ENCODE measurements around the gene S100A13. TPM values are rescaled to one million over a fixed set of nuclear protein-coding genes. Genes with fewer than 3 reads are reported as not detected.

Gene S100A13
- polyA plus RNA-seq, 12 donors, result 50.0 to 138 (median 67.6) TPM; not detected in 1

- DNase-seq, result no peak
These were observed 1.5 kb upstream of the S100A13 start for GRCh38 chr1:153628638-153629342.

GRCh38 chr1:153627715-153628626, 666 bp upstream of the S100A13 start, which contains the start of gene S100A1:
TSS of gene S100A1 (plus strand) at chr1:153628434. CDS start at chr1:153630522, 2,088 bp downstream.
- no peak for DNase-seq

DNA sequence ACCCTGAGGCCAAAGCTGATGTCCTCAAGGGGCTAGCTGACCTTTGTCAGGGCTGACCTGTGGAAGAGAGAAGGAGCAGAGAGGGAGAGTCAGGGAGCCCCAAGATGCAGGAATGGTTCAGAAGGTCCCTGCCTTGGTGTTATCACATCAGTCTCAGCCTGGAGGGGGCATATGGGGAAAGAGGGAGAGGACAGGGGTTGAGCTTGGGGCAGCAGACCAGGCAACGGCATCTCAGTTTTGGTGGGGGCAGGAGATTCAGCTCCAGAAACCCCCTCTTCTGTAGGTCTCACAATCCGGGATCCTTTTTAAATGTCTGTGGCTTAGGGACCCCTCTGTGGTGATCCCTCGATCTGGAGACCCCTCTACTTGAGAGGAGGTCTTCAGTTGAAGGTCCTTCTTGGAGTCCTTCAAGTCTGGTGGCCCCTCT, 815 bp downstream of the S100A13 start:
- no peak for DNase-seq

GRCh38 chr1:153624965-153625611, 2.2 kb downstream of the S100A13 start:
- DNase-seq, result no peak

GRCh38 chr1:153623101-153623500, 4.2 kb downstream of the S100A13 start:
- no peak for DNase-seq

- DNase-seq, result no peak
These were observed 8.1 kb downstream of the S100A13 start for GRCh38 chr1:153619171-153619570.

DNA sequence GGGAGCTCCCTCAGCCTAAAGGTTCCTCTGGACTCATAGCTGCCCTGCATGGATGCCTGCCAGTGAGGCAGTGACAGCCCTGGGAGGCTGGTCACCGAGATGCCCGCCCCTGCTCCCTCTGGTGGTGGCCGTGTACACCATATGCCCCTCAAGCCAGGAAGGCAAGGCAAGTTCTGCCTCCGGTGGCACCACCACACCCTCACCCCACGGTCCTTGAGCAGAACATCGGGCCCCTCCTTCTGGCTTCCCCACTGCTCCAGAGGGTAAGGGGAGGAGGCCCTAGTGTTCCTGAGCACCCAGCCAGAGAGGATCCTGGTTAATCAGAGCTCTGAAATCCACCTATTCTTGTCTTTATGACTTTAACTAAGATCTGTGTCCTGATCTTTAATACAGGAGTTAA, 9.6 kb downstream of the S100A13 start:
- no peak for DNase-seq

- no peak for DNase-seq
These were observed 10.4 kb downstream of the S100A13 start for GRCh38 chr1:153616917-153617311.

DNA sequence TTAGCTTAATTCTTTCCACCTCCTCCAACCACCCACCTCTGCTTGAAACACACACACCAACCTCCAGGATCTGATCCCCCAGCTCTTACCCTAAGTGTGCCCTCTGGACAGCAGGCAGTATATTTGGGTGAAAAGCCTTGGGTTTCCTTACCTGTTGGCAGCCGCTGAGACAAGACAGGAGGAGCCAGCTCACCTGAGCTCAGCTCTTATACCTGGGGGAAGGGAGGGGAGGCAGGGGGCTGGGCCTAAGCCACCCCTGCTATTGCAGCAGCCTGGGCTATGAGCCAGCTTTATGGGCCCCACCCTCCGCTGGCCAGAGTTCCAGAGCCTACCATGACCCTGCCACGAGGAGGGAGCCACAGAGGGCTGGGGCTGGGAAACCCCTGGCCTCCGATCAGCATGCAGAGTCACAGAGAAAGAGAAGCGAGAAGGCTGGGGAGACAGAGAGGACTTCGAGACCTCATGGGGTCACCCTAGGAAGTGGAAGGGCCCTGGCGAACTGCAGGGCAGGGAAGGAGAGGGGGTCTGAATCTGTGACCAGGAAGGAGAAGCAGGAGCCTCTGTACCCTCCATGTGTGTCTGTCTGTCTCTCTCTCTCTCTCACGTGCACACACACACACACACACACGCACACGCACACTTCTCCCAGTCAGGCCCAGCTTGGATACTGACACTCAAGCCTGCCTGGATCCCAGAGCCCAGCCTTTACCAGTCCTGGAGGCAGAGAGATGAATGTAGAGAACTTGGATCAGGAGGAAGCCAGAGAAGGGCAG, 11.0 kb downstream of the S100A13 start, which contains the start of gene S100A14:
Gene S100A14 (minus strand): TSS at position 182 of the 773 bp plus-strand sequence. CDS start 467 bp downstream, outside the sequence.
- DNase-seq, result no peak

DNA sequence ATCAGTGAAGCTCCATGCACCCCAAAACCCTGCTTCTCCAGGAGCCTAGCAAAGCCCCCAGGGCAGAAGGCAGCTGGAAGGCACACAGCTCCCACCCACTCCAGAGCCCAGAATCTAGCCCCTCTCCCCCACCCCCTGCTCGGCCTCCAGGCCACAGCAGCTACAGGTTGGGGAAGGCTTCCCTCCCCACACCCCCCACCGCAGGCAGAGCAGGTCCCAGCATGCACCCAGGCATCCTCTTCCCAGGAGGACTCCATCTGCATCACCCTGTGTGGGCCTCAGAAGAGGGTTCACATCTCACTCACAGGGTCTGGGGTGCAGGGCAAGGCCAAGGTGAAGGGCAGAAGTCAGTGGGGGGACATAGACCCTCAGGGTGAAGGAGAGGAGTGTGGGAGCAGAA, 11.9 kb downstream of the S100A13 start:
- no peak for DNase-seq

DNA sequence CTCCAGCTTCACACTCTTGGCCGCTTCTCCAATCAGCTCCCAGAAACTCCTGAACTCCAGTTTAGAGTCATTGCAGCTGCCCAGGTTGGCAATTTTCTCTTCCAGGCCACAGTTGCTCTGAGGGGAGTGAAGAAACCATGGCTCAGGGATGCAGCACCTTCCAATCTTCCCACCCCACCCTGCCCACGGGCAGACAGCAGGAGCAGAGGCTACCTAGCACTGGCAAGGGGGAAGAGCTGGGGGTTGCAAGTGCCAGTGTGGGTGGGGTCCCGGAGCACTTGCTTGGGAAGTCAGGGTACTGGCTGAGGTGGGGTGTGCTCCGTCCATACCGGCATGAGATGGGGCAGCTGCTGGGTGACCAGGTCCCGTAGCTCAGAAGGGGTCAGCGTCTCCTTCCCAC, 12.4 kb downstream of the S100A13 start:
- no peak for DNase-seq

DNA sequence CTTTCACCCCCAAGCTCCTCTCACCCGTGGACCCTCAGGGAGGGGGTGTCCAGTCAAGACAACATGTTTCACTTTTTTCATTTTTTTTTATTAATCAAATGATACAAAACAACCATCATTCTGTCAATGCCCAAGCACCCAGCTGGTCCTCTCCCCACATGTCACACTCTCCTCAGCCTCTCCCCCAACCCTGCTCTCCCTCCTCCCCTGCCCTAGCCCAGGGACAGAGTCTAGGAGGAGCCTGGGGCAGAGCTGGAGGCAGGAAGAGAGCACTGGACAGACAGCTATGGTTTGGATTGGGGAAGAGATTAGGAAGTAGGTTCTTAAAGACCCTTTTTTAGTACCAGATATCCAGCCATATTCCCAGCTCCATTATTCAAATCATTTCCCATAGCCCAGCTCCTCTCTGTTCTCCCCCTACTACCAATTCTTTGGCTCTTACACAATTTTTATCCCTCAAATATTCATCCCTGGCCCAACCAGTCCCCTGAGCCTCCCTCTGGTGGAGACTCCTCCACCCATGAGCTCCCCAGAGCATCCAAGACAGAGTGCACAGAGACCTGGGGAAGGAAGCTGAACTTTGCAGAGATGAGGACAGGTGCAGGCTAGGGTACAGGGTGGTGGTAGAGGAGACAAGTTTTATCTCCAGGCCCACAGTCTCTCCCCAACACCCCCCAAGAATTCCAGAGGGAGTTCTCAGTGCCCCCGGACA, 13.0 kb downstream of the S100A13 start:
- DNase-seq, result no peak

DNA sequence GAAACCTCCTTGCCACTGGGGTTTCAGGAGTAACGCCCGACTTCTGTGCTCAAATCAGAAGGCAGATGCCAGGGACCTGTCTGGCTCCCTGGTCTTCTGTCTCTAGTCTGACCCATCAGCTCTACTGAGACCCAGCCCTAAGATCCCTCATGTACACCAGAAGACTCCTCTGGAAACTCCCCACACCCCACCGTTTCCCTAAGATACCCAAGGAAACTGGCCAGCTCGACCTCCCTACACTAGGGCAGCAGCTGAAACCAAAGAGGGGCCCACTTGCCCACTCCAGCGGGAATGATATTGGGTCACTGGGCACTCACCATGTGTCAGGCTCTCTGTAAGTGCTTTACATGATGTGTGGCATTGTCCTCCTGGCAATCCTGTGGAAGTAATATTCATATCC, 13.9 kb downstream of the S100A13 start:
- DNase-seq, result no peak

- DNase-seq, result peak; percentile 58
These were observed 14.5 kb downstream of the S100A13 start, which contains the start of gene S100A16 for GRCh38 chr1:153612755-153613331. TSS of gene S100A16 (minus strand) at chr1:153613137. CDS start at chr1:153608151, 4,986 bp downstream.

GRCh38 chr1:153612111-153612754, 15.1 kb downstream of the S100A13 start:
- DNase-seq, result no peak

- no peak for DNase-seq
These were observed 15.9 kb downstream of the S100A13 start for GRCh38 chr1:153611356-153611755.

DNA sequence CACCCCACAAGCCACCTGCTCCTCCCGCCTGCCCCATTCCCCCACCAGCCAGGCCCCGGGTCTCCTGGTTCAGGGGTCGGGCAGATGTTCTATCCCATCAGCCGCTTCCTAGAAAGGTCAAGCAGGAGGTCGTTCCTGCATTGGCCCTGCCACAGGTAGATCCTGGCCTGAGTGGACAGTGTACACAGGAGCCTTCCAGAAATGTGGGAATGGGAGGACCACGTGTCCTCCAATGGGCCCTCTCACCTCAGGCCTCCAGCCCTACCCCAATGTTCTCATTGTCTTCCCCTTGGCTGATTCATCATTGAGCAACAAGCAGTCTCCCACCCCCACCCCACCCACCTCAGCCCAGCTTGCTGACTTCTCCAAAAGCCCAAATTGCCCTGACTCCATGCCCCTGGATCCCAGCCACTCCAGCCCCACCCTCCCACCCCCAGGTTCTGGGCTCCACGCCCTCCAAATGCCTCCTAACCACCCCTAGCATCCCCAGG, 16.4 kb downstream of the S100A13 start:
- DNase-seq, result no peak

- DNase-seq, result no peak
These were observed 17.0 kb downstream of the S100A13 start for GRCh38 chr1:153610334-153610733.

DNA sequence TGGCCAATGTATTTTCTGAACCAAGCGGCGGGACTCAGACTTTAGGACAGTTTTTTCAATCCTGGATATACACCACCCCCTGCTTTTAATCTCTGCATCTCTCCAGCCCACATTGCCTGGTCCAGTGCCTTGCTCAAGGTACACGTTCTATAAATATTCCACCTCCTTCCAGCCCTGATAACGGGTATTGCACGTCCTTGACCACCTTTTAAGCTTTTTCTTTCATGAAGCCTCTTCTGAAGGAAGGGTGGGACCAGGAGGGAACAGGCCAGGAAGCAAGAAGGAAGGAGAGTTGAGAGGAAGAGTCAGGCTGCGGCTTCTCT, 17.8 kb downstream of the S100A13 start:
- no peak for DNase-seq

All from muscle of arm (tissue), 12 donors.